Stimulated activated CD4-positive, alpha-beta T cell treated with anti-CD3 and anti-CD28 coated beads, Interleukin-12 subunit alpha, Interleukin-12 subunit beta, amount 100 ng/mL, for 24 hours (primary cell): Measurements from ENCODE around the gene NUP43.
"Not testable (repeated sequence)": the region's sequence is repeated elsewhere in the genome, so short reads cannot be mapped to it uniquely, and the experiment has no call there.

ENCODE experiments used
- DNase-seq, 2 experiments: peaks; one replicate each; pipeline ENCODE4 v3.0.0-alpha.2; 2020; ENCODE audit warnings: low read depth in 2 of 2

The NUP43 gene

DNA sequence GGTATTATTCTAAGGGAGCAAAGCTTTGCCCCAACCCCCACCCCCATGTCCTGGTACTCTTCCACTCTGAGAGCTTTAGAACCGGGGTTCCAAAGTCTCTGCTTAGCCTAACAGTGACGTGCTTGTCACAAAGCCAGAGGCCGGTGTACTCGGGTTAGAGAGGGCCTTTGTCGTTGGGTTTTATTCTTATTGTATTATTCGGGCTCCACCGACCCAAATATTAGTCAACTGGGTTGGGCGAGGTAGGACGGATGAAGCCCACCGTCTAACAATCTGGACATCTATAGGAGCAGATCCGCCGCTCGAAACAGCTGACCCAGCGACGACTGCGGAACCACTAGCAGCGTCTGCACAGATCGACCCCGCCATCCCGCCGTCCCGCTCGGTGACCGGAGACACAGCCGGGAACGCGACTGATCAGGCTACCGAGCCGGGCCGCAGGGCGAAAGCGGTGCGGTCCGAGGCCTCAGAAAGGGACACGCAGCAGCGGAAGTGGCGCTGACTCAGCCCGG is 2.8 kb upstream of the NUP43 start:
- not testable (repeated sequence) for DNase-seq

DNA sequence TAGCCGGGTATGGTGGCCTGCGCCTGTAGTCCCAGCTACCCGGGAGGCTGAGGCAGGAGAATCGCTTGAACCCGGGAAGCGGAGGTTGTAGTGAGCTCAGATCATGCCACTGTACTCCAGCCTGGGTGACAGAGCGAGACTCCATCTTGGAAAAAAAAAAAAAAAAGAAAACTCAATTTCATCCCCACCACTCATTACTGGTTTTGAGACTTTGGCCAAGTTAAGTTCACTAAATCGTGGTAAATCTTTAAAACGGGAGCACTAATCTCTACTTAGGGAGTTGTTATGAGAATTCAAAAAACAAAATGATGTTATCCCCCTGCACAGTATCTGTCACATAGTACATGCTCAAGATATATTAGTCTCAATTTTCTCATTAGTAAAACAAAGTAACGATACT is 1.1 kb downstream of the NUP43 start:
- not testable (repeated sequence) for DNase-seq

DNA sequence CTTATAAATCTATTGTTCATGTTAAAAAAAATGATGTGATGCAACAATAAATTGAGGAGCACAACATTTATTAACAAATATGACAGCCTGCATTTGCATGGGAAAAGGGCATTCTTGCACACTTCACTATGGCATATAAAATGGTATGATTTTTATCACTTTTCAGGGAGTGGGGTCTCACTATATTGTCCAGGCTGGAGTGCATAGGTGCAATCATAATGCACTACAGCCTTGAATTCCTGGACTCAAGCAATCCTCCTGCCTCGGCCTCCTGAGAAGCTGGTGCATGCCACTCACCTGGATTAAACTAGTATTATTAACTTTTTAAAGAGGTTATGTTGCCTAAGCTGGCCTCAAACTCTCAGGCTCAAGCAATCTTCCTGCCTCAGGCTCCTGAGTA is 11.4 kb downstream of the NUP43 start:
- DNase-seq = no peak

DNA sequence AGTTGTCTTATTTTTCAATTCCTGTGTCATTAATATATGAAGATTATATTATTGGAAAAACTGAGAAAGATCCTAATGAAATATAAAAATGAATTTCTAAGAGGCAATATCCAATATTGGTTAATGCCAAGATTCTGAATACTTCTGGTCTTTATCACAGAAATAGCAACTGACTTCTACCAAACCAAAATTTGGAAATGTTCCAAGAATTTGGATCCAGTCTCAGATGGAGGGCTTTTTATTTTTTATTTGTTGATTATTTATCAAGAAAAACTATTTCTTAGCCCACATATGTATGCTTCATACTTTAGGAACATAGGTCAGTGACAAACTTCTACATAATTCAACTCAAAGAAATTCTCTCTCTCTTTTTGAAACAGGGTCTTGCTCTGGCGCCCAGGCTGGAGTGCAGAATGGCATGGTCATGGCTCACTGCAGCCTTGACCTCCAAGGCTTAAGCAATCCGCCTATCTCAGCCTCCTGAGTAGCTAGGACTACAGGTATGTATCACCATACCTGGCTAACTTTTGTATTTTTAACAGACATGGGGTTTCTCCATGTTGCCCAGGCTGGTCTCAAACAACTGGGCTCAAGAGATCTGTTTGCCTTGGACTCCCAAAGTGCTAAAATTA is 13.1 kb downstream of the NUP43 start:
- no peak for DNase-seq

DNA sequence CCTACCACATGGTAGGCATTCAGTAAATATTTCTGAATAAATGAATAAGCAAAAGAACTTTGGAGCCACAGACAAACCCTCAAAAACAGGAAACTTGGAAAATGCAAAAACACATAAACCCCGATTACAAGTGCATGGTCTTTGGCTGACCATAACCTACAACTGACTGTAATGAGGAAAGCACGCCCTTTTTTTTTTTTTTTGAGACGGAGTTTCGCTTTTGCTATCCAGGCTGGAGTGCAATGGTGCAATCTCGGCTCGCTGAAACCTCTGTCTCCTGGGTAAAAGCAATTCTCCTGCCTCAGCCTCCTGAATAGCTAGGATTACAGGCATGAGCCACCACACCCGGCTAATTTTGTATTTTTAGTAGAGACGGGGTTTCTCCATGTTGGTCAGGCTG is 16.5 kb downstream of the NUP43 start:
- no peak for DNase-seq

DNA sequence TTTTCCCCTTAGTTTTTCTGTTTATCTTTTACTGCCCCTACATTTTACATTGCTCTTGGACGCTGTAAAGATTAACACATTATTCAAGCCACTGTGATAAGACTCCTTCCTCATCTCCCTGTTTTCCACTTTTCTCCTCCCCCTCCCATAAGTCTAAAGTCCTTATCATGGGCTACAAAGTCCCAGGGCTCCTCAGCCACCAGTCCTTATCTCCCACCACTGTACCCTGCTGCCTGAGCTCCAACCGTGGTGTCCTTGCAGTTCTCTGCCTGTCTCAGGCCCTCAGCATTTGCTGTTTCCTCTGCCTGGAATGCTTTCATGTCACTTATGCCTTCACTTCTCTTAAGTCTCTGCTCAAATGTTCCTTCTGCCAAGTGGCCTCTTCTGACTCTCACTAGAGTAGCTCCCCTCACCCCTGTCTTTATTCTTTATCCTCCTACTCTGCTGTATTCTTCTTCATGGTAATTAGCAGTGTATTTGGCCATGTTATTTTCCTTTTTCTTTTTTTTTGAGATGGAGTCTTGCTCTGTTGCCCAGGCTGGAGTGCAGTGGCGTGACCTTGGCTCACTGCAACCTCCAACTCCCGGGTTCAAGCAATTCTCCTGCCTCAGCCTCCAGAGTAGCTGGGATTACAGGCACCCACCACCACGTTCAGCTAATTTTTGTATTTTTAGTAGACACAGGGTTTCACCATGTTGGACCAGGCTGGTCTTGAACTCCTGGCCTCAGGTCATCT is 17.7 kb downstream of the NUP43 start:
- DNase-seq = no peak

DNA sequence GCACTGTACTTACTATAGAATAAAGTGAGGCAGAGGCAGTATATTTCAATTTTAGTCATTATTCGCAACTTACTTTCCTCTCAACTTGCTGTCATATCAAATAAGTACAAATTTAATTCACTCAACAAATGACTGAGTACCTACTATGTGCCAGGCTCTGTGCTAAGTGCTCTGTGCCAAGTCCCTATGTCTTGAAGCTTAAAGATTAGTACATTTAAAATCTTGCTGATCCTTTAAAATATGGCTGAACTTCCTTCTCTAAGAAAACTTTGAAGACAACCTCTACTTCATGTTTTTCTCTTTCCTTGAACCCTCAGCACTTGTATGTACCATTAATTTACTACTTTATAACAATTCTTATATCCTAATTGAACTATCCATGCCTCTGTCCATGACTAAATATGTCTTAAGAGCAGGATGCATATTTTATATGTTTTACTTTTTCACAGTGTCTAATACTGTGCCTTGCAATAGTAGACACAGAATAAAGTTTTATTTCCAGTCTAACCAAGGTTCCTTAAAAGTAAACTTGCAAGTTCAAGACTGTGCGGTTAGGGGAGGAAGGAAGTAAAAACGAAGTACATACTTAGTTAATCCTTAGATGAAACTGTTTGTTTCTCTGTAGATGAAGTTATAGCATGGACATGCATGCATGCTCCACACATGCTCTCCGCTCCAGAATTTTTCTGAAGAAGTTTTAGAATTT is 18.4 kb downstream of the NUP43 start:
- no peak for DNase-seq

DNA sequence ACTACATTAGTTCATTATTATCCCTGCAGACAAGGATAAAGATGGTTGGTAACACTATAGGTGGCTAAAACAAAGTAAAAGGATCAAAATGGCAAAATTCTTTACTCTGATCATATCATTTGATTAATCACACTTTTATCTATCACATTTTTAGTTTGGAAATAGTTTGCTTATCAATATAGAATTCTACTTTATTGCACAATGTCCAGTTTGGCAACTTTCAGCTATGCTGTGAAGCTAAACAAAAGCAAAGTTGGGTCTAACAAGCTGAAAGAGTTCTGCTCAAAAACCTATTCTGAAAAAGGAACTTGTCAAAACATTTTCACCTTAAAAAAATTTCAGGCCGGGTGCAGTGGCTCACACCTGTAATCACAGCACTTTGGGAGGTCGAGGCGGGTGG is 20.5 kb downstream of the NUP43 start:
- no peak for DNase-seq

DNA sequence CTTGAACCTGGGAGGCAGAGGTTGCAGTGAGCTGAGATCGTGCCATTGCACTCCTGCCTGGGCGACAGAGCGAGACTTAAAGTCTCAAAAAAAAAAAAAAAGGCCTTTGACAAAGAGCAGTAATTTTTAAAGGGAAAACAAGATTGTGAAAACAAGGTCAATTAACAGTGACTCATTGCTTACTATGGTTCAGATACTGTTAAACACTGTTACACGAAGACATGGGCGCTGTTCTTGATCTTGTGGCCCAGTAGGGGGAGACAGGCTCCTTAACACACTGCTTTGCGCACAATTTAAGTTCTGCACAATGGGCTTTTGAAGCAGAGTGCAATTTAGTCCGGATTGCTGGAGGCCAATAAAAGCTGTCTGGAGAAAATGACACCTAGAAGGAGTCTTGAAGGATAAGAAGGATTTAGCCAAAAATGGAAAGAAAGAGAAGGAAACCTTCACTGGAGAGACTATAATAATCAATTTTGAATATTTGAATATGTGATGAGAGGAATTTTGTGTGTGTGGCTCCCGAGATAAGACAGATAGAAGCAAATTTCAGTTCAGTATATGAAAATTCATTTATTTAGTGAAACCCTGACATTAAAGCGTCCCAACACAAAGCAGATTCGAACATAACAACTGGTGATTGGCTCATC is 22.4 kb downstream of the NUP43 start:
- DNase-seq = no peak

DNA sequence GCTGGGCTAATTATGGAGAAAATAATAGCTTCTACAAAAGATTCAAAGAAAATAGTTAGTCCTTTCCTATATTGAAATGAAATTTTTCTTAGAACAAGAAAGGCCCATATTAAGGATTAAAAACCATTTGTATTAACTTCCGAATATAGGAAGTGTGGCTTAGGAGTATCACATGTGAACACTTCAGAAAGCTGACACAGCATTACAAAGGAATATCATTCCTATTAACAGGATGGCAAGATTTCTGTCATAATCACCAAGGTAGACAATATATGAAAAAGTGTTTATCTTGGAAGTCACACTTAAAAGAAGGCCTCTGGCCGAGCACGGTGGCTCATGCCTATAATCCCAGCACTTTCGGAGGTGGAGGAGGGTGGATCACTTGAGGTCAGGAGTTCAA is 23.1 kb downstream of the NUP43 start:
- DNase-seq = no peak

DNA sequence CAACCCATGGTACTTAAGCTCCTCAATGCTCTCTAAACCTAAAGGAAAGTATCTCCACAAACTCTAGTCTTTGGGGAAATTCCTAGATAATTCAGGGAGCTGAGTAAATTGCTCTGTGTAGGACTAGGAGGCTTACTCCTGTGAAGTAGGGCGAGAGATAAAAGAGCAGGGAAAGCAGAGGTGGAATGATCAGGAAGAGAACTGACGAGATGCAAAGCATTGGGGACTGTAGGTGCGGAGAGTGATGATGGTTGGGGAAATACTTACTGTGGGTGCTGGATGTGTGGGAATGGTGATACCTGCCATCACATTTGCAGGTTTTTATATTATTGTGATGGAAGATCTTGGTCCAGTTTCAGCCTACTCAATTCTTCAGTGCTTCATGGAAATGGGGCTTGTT is 26.8 kb downstream of the NUP43 start:
- DNase-seq = no peak

DNA sequence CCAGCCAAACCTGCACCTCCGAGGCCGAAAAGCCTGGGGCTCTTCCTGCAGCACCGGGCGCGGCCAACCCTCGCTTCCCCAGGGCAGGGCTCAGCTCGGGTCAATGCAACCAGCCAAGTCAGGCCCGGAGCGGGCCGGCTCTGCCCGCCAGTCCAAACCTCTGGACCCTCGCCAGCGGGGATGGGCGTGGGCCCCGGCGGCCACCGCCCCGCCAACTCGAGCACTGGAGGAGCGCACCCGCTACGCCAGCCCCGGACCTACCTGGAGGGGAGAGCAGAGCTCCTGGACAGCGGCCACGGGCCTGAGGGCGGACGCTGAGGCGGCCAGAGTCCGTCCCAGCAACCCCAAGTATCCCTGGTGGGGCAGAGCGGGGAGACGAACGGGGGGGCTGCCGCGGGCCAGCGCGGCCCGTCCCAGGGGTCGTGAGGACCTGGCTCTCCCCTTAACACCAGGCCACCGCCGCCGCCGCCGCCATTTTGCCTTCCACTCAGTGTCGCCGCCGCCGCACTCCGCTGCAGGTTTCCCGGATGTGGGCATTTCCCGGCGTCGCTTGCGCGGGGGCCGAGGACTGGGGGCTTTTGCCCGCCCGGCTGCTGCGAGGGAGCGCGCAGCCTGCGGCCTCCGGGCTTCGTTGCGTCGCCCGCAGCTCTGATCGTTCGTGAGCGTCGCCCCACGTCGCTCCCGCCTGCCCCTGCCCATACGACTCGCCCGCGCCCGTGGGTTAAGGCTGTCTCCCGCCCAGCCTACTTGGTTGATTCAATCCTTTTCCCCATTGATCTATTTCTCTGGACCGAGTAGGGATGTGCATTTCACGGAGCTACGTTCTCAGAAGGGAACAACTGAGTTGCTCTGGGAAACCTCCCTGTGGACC is 28.5 kb downstream of the NUP43 start, which contains the start of gene LATS1:
Gene LATS1 (minus strand): TSS at position 514 of the 871 bp plus-strand sequence. CDS start 15,975 bp downstream, outside the sequence.
- peak; percentile 85 to 86 for DNase-seq

DNA sequence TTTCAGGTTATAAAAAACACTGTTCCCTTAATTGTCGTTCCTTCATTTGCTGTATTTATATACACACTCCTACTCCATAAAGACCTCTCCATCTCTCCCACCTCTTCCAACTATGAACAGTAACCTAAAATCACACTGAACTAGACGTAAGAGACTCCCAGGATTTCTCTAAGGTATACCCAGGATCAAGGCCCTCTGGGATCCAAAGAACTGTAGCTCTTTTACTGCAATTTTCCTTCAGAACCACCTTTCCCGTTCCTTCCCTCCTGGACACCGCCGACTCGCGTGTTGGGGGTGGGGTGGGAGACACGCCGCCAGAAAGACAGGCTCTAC is 29.1 kb downstream of the NUP43 start:
- no peak for DNase-seq

DNA sequence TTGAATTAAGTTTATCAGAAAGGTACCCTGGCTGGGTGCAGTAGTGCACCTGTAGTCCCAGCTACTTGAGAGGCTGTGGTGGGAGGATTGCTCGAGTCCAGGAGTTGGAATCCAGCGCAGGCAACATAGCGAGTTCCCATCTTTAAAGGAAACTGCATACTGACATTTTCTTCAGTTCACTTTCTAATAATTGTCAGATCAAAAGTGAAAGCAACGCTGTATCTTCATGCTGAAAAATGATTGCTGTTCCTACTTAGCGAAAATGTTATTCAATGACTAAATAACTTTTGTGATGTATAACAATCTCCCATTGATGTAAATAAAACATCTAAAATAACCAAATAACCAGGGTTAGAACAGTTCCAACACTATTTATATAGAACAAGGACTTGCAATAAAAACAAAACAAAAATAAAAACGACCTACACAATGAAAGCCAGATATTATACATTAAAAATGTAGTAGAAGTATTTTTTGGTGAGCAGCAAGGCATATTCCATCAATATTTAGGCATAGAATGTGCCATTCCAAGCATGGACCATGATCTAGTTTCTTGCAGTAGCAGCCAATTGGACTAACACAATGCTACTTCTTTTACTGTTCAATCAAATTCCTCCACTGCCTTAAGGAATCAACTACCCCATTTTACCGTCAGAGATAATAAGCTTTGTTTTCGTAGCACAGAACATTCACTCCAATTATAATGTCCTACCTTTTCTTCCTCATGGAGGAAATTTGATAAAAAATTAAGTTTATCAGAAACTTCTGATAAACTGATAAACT is 30.0 kb downstream of the NUP43 start:
- no peak for DNase-seq

DNA sequence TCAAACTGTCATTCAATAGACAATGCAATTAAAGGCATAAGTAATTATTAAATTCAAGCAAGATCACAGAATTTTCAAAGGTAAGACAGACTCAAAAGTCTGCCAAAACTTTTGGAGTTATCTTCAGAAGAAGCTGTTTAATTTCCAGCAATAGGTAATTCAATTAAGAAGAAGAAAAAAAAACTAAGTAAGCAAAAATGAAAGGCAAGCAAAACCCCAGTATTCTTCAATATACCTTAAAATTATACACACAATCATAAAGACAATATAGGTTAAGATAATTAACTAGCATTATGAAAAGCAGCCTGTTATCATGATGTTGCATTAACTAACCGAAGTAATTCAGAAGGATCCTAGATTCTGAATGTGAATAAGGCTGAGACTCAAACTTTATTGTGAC is 31.9 kb downstream of the NUP43 start:
- DNase-seq = no peak

DNA sequence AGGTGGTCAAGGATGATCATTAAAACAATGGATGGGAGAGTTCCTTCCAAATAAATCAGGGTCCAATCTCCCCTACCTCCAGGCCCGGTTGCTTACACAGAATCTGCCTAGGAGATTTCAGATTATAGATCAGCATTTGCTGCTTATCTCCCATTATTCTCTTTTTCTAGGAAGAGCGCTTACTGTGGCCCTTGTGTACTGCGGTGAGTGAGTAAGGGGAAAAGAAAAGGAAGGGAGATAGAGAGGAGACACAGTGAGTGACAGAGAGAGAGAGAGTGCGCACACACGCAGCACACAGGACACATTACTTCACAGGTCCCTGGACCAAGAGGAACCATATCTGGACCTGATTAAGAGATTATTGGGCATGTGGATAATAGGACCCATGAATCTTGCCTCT is 34.6 kb downstream of the NUP43 start:
- DNase-seq = no peak

DNA sequence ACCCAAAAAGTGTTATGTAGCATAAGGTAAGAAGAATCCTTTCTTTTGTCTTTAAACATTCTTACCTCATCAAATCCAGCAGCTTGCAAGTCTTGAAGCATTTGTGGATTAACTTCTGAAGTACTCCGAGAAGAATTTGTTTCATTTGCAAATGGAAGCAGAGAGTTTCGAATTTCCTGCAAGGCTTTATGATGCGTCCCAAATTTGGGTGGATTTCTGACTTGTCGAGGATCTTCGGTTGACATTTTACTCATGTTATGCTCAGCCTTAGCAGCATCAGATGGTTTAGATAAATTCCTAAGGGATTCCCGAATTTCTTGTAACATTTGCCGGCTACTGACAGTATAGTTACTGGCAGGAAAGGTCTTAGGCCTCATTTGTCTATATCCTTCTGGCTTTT is 44.6 kb downstream of the NUP43 start:
- DNase-seq = no peak

DNA sequence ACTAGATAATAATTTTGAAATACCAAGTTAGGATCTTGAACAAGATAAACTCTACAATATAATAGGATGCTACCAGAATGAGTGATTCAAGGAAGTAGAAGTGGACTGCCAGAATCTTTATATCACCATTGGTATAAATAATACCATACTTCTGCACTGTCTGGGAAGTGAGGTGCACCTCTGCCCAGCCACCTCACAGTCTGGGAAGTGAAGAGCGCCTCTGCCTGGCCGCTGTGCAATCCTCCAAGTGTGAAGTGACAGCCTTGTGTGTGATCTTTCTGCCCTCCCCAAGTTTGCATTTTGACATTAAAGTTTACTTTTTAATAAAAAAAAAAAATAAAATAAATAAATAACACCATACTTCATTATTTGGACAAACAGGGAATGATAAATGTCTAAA is 47.2 kb downstream of the NUP43 start:
- DNase-seq = no peak

DNA sequence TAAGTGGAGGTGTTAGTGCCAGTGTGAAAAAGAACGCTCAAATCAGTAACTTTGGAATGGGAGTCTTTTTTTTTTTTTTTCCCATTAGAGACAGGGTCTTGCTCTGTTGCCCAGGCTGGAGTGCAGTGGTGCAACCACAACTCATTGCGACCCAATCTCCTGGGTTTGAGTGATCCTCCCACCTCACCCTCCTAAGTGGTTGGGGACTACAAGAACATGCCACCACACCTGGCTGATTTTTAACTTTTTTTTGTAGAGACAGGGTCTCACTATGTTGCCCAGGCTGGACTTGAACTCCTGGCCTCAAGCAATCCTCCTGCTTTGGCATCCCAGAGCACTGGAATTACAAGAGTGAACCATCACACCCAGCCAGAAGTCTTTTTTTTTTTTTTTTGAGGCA is 48.2 kb downstream of the NUP43 start:
- no peak for DNase-seq

DNA sequence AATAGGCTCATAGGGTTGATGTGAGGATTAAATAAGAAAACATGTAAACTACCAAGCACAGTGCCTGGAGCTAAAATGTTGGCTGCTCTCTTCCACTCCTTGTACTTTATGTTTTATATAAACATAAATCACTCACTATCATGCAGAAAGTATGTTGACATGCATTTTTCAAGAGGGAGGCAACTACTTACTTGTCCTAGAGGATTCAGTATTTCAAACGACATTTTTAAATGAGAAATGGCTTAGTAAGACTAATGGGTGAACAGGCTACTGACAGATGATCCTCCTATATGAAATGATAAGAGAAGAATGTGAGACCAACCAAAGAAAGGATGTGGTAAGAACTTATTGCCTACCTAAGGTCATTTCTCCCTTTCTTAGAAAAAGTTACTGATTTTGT is 49.4 kb downstream of the NUP43 start:
- no peak for DNase-seq

DNA sequence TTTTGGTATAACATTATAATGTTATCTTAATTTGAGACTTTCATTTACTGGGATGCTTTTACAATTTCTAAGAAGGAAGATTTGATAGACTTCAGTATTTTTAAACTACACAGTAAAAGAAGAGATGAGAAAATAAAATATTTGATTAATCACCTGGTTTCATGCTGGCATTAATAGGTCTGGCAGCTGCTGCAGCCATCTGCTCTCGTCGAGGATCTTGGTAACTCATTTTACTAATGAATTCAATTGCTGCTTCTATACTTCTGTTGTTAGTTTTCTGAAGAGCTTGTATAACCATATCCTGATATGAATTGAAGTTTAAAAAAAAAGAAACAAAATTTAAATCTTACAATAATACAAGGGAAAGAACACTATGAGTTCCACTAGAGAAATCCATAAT is 51.4 kb downstream of the NUP43 start:
- no peak for DNase-seq
